NCI-H82 (cell line): ENCODE measurements around the gene TENT4B.

Experiments used
- DNase-seq: peaks from one replicate; lab custom pipeline; 2025; lab: John Stamatoyannopoulos, UW

The TENT4B gene

DNA sequence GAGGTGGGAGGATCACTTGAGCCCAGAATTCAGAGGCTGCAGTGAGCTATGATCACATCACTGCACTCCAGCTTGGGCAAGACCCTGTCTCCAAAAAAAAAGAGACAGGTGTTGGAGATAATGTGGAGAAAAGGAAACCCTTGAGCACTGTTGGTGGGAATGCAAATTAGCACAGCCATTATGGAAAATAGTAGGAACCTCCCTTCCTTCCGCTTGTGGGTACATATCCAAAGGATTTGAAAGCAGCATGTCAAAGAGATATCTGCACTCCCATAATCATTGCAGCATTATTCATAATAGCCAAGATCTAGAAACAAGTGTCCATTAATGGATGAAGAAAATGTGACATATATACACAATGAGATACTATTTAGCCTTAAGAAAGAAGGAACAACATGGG, 103.5 kb downstream of the TENT4B start:
- no peak for DNase-seq

DNA sequence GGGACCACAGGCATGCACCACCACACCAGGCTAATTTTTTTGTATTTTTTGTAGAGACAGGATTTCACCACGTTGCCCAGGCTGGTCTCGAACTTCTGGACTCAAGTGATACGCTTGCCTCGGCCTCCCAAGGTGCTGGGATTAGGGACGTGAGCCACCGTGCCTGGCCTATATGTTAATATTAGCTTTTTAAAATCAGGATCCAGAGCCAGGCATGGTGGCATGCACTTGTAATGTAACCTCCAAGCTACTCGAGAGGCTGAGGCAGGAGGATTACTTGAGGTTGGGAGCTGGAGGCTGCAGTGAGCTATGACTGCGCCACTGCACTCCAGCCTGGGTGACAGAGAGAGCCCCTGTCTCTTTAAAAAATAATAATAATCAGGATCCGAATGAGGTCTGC, 104.8 kb downstream of the TENT4B start:
- DNase-seq, result no peak

DNA sequence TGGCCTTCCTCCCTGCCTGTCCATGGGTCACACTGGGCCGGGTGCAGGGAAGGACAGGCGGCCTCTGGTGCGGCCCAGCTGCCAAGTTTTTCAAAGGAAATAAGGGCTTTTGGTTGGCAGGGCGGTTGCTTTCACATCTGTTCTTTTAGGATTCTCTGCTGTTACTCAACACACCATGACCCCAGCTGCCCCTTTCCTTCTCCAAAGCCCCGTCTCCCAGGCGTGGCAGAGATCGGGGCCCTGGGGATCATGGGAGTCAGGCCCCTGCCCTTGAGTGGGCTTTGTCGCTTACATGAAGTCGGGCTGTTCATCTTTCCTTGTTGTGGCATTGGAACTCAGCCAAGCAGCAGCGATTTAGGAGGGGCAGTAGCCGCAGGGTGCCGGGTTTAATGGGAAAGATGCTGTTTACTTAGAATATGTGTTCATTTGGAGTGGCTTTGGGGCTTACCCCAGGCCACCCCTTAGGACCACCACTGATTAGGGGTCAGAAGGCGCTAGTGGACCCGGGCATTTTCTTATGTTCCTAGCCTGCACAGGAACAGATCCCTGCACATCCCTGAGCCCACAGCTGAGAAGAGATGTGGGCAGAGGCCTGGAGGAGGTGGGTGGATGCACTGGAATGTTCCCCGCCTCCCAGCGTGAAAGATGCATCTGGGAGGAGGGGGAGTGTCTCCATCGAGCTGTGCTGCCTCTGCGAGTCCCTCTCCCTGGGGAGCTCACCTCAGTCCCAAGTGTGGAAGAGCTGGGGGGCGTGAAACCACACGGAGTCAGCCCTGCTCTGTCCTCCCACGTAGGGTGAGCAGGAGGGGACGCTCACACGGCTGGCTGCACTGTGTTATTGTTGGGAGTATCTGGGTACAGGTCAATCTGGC, 106.5 kb downstream of the TENT4B start:
- peak; percentile 92 for DNase-seq

DNA sequence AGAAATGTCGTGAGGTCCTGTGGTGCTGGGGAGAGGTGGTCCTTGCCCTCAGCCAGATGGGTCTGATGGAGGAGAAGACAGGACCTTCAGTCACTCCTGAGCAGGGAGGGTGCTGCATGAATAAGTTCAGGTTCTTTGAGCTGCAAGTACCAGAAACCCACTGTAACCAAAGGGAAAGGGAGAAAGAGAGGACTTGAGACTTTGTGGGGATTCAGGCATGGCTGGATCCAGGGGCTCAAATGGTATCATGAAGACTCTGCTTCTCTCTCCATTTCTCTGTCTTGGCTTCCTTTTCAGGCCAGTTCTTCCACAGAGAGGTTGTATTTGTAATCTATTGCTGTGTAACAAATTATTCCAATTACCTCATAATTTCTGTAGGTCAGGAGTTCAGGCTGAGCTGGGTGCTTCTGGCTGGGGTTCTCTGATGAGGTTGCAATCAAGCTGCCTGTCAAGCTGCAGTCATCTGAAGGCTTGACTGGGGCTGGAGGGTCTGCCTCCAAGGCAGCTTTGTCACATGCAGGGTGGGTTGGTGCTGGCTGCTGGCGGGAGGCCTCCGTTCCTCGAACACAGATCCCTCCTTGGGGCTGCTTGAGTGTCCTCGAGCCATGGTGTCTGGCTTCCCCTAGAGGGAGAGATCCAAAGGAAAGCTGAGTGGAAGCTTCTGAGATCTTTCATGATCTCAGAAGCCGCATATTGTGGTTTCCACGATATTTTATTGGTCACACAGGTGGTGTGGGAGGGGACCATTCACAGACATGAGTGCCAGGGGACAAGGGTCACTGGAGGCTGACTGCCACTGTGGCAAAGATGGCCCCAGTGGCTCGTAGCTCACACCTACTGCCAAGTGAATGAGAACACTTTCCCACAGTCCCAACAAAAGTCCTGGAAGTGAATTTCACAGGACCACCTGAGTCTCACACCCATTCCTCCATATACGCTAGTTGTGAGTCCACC, 107.4 kb downstream of the TENT4B start:
- no peak for DNase-seq

DNA sequence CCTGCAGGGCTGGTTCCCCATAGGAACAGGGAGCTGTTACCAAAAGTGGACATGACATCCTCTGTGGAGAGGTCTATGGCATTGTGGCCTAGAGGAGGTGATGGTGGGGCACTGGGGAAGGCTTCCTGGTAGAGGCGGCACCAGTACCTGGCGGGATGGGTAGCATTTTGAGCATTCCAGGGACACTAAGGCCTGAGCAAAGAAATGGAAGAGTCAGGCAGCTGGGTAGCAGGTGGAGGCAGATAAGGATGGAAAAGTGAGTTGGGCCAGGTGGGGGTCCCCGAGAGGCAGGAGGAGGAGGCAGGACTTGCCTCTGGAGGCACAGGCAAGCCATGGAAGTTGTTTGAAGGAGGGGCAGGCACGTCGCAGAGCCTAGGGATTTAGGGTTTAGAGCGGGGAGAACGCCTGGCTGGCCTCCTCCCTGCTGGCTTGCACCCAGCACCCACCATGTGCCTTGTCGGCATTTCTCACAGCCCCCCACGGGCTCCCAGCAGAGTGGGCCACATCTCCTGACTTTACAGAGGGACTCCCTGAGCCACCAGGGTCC, 108.1 kb downstream of the TENT4B start:
- DNase-seq, result no peak

DNA sequence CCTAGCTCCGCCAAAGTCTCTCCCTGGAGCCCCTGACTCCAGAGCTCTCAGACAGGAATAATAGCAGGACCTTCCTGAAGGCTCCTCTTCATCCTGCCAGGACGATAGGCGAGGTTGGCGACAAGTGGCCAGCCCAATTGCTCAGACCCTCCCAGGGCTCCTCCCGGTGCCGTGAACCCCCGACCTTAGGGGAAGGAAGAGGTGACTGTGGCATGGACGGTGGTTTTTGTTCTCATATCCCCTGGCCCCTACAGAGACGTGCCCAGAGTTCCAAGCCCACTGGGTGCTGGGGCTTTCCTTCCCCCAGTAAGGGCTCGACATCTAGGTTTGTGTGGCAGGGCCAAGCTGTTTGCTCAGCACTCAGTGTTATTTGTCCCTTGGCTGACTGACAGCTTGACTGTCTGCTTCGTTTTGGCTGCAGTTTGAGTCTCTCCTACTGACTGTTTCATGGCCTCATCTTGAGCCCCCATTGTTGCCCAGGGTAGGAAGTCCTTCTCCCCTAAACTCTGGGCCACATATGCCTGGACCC, 108.7 kb downstream of the TENT4B start:
- no peak for DNase-seq

DNA sequence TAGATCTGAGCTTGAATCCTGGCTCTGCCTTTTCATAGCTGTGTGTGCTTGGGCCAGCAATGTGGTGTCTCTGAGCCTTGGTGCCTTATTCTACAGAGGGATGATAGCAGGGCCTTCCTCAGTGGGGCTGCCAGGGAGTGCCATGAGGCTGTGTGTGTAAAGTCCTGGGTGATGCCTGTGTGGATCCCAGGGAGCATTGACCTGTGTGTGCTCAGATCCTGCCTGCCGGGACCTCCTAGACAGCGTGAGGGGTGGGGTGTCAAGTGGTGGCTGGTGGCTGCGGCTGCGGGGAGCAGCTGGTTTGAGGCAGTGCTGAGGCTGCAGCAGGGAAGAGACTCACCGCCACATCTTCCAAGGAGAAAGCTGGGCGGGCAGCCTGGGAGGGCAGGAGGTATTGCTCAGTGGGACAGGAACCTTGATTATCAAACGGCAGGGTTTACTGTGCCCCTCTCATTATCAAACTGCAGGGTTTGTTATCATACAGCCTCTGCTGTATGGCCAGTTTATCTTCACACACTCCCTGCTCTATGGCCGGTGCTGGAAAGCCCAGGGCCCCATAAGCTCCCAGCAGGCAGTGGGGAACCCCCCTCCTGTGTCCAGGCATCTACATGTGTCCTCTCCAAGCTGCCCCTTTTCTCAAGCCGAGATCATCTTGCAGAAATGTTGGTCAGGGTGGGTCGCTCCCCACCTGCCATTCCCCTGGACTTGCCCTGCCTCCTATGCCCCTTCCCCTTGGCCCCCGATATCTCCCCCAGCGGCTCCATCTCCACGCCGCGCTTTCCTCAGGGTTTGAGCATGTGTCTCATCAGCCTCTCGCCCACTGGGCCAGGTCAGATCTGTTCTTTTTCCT, 110.2 kb downstream of the TENT4B start:
- no peak for DNase-seq

DNA sequence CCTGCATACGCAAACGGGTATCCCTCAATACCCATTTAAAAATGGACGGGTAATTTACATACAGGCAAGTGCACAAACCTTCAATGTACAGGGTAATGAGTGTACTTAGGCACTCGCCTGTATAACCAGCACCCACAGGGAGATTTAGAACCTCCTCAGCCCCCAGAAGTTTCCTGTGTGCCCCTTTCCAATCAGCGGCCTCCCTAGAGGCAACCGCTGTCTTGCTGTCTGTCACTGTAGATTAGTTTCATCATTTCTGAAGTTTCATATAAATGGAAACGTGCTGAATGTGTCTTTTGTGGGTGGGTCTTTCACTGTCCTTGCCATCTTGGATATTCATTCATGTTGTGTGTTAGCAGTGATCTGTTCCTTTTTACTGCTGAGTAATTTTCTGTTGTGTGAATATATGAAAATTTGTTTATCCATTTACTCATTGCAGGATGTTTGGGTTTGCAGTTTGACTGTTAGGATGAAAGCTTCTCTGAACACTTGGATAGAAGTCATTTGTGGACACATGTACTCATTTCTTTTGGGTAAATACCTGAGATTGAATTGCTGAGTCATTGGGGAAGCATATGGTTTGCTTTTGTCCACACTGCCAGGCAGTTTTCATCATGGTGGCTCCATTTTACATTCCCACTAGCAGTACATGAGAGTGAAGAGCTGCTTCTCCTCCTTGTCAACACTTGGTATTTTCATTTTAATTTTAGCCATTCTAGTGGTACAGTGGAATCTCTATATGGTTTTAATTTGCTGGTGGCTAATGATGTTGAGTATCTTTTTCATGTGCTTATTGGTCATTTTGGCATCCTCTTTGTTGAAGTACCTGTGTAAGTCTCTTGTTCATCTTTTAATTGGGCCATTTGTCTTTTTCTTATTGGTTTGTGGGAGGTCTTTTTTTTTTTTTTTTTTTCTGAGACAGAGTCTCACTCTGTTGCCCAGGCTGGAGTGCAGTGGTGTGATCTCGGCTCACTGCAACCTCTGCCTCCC, 111.1 kb downstream of the TENT4B start:
- no peak for DNase-seq

DNA sequence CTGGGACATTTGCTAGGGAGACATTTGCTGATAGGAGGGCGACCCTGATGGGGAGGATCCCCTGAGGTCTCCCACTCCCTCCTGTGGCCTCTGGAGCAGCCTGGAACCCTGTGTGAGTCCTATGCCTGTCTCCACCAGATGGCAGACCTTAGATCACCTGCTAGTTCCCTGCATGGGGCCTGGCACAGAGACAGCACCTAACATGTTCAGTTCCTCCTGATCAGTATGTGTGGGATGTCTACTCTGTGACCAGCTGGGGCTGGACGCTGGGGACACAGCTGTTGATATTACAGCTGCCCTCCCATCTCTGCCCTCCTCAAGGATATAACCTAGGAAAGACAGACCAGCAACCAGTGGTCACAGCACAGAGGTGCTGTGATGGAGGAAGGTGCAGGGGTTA, 112.2 kb downstream of the TENT4B start:
- DNase-seq, result peak; percentile 52

DNA sequence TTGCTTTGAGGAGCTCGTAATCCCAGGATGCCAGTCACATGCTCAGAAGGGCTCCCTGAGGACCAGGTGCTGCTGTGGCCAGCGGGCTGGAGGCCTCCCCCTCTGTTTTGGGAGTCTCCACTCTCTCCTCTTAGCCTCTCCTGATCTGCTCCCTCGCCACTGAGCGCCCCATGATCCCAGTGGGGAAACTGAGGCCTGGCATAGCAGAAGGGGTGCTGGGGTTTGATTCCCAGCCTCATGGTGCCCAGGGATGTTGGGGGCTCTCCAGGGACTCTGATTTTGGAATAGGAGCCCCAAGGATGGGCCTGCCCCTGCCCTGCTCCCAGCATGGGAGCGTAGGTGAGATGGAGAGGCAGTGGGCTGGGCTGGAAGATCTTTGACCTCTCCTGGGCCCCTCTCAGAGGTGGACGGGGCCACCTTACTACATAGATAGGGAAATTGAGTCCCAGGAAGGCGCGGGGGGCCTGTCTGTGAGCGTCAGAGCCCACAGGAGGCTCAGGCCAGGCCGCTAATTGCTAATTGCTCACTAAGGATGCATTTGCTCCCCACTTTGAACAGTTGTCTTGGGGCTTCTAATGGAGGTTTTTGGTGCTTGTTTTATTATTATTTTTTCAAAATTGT, 112.7 kb downstream of the TENT4B start:
- DNase-seq, result no peak

DNA sequence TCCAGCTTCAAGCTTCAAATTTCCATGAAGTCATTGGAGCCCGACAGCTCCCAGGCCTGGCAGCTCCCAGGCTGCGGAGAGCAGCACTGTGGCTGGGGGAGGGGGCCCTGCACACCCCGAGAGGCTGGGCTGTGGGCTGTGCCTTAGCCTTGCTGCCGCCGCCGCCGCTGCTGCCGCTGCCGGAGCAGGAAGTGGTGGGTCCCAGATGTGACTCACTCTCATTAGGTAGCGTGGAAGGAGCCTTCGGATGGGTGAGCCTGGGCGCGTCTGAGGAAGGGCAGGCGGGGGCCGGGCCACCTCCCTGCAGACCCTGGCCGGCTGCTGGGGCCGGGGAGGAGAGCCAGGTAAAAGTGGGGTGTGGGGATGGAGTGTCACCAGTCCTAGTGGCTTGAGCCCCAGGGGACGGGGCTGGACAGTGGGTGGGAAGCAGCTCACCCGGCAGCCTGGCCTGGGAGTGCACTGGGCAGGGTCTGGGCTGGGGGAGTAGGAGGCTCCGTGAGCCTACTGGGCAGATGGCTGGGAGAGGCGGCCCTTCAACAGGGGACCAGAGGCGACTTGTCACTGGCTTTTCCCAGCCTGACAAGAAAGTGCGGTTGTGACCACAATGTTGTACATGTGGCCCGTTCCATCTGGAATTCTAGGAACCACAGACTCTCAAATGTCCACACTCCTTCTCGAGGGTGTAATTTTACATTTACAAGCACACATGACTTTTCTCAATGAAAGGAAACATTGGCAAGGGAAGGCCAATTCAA, 113.4 kb downstream of the TENT4B start, which contains the start of gene ADCY7:
ADCY7 (plus strand) TSS at position 215 of the 755 bp plus-strand sequence. CDS start 21,629 bp downstream, outside the sequence.
- peak; percentile 37 for DNase-seq

DNA sequence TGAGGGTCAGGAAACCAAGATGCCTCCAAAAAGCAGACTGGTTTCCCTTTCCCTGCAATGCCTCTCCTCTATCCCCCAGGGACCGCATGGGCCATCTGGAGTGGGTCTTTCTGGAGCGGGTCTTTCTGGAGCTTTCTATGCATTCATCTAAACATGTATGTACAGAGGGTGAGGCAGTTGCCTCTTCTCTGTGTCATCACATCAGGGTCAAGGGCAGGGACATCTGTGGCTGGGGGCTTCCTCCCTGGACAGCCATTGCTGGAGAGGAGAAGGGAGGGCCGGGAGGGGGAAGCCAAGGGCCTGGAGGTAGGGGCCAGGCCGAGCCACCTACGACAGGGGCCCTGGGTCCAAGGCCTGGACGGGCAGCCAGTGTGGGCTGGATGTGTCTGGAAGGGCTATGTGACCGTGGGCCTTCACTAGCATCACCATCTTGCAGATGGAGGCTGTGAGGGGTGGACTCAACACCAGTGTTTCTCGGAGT, 114.1 kb downstream of the TENT4B start:
- DNase-seq, result peak; percentile 49

DNA sequence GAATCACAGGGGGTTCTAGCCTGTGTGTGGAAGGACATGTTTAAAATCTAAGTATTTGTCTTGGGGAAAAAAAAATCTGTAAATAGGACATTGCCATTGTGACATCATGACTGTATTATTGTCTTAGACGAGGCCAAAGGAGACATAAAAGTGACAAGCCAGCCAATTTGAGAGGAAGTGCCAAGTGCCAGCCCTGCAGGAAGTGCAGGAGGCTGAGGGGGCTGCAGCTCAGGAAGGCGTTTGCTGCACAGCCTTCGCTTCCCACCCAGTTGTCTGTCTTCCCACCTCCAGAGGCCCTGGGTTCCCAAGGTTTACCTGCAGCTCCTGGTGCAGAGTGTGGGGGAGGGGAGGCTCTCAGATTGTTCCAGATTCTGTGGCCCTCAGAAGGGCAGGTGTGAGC, 114.5 kb downstream of the TENT4B start:
- no peak for DNase-seq

DNA sequence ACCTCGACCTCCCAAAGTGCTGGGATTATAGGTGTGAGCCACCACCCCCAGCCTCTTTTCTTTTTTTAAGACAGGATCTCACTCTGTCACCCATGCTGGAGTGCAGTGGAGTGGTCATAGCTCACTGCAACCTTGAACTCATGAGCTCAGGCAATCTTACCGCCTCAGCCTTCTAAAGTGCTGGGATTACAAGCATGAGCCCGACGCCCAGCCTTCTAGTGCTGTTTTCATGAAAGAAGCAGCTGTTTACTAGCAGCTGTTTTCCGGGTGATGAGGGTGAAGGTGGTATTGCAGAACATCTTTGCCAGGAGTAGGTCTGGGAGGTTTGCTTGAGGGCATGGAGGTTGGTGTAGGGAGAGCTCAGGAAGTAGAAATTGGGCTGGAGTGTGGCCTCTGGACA, 115.2 kb downstream of the TENT4B start:
- DNase-seq, result no peak

DNA sequence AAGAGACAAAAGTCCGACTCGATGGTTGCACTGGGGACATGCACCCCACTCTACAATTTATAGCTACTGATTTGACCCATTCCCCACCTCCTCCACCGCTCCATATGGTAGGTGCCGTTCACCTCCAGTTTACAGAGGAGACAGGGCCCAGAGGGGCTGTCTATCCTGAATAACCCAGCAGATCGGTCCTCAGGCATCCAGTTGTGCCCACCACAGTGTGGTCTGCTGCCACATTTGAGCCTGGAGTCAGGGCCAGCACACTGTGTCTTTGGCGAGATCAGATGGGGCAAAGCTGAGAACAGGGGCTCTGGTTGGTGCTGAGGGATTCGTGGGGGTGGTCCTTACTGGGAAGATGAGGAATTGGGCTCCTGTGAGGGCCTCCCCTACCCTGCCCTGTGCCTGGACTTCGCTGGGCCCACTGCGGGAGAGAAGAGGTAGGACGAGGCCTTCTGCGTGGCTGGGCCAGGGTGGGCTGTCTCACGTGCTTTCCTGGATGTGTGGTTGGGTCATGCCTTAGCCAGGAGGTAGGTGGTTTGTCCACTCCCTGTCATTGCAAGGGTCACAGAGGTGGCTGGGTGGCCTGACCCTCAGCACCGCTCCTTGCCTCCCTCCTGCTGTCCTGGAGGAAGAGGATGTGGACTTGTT, 116.1 kb downstream of the TENT4B start:
- no peak for DNase-seq

DNA sequence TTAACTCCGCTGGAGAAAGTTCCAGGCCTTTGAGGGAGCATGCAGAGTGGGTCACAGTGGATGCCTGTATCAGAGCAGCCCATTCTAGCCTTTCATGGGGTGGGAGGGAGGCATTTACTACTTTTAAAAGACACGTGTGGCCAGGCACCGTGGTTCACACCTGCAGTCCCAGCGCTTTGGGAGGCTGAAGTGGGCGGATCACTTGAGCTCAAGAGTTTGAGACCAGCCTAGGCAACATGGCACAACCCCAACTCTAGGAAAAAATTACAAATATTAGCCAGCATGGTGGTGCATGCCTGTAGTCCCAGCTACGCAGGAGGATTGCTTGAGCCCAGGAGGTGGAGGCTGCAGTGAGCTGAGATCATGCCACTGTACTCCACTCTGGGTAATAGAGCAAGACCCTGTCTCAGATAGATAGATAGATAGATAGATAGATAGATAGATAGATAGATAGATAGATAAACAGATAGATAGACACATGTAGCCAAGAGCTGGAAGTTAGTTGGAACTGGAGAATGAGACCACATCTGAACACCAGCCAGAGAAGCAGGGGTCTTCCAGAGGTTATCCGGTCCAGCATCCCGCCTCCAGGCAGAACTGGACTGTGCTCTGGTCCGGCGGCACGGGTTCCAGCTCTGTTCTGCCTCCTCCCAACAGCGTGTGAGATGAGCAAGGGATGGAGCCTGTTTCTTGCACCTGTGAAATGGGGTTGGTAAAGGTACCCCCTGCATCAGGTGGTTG, 116.8 kb downstream of the TENT4B start:
- no peak for DNase-seq

DNA sequence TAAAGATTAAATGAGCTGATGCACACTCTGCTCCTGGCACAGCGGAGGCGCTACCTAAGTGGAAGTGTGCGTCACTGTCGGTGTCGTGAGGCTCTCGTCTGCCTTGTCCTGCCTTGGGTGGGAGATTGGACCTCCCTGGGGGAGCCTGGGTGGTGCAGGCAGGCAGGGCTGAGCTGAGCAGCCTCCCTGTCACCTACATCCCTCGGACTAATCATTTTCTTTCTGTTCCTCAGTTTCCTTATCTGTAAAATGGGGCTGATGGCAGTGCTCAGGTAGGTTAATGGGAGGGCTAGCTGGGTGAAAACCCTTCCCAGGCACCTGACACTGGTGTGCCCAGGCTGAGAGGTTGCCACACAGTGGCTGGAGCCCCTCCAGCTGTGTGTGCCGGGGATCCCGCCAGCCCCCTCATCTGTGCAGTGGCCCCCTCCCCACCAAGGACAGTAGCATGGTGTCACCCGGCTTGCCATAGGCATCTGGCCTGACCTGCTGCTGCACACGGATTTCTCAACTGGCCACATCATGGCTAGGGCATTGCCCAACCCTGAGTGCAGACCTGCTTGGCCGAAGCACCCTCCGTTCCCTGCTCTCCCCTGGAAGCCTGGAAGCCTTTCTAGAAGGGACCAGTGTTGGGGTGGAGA, 117.5 kb downstream of the TENT4B start:
- DNase-seq, result no peak
